Gastrocnemius medialis (tissue), 4 donors: ENCODE measurements around the gene ERCC3. TPM values are rescaled to one million over a fixed set of nuclear protein-coding genes. Genes with fewer than 3 reads are reported as not detected.
"Not testable (repeated sequence)": the region's sequence is repeated elsewhere in the genome, so short reads cannot be mapped to it uniquely, and the experiment has no call there.

Source experiments
- ATAC-seq, 2 donors: fragments of 150-250 bp; one replicate each; pipeline ENCODE4 v1.9.1; 2016
- DNase-seq, 2 donors: peaks; one replicate each; pipeline ENCODE4 v3.0.0-alpha.2; 2019
- H3K27ac ChIP-seq, 4 donors: fragments of 200-600 bp; sonication (generic); 1 replicate in 1 of 4; 2 replicates in 3 of 4; pipeline ENCODE4 v1.5.1; 2016 to 2018; ENCODE audit warnings: mild to moderate bottlenecking in 2 of 4, moderate library complexity in 1 of 4
- H3K27me3 ChIP-seq, 3 donors: fragments of 200-600 bp; sonication (generic) in 2 of 3; 1 replicate in 1 of 3; 2 replicates in 2 of 3; pipeline versions ENCODE4 v1.5.1 to v1.6.0; 2016 to 2019; ENCODE audit warnings: mild to moderate bottlenecking in 1 of 3, moderate library complexity in 1 of 3
- H3K36me3 ChIP-seq, 2 donors: fragments of 200-600 bp; sonication (generic) in 1 of 2; one replicate each; pipeline ENCODE4 v1.5.1; 2017 to 2018
- H3K4me1 ChIP-seq, 2 donors: fragments of 200-600 bp; sonication (generic) in 1 of 2; one replicate each; pipeline ENCODE4 v1.5.1; 2016 to 2017; ENCODE audit warnings: mild to moderate bottlenecking in 2 of 2
- H3K4me3 ChIP-seq, 4 donors: fragments of 200-600 bp; sonication (generic) in 3 of 4; 1 replicate in 1 of 4; 2 replicates in 3 of 4; pipeline ENCODE4 v1.5.1; 2016 to 2019; ENCODE audit warnings: mild to moderate bottlenecking in 2 of 4
- H3K9me3 ChIP-seq, 3 donors: fragments of 200-600 bp; sonication (generic) in 2 of 3; 1 replicate in 1 of 3; 2 replicates in 2 of 3; pipeline ENCODE4 v1.5.1; 2016 to 2019
- POLR2A ChIP-seq, 2 donors: fragments of 450-650 bp; IDR thresholded peaks; one replicate each; pipeline ENCODE4 v1.6.1; 2017; ENCODE audit warnings: antibody characterized with exemption in 2 of 2, mild to moderate bottlenecking in 2 of 2, moderate library complexity in 2 of 2
- in situ Hi-C, 4 donors: fragments of 200-750 bp; cut with MboI; loops; one replicate each; pipeline versions ENCODE4 v1.15.0 to v1.8.0; 2017; ENCODE audit warnings: low sequenced_read_pairs in 4 of 4
- intact Hi-C: fragments of 100-400 bp; cut with DNase I; formaldehyde crosslinking; loops from one replicate; pipeline ENCODE4 v1.15.1; 2023; ENCODE audit warnings: low total_unique reads
- total RNA-seq, 4 donors: library from RNA; depleted of rRNA; stranded (reverse); fragments of >200 nt; gene quantifications; one replicate each; pipeline versions ENCODE4 v1.1.0 to v1.2.3, GENCODE V29; 2016
- TF ChIP-seq, protein P1 (sequence below), 5 experiments: fragments of 450-650 bp in 3 of 5; fragments of 200-600 bp in 2 of 5; sonication (generic) in 2 of 5; IDR thresholded peaks in 4 of 5; conservative IDR thresholded peaks in 1 of 5; 1 replicate in 4 of 5; 2 replicates in 1 of 5; pipeline ENCODE4 v1.5.1; 2016 to 2019; ENCODE audit warnings: antibody characterized with exemption in 5 of 5, mild to moderate bottlenecking in 3 of 5, moderate library complexity in 3 of 5

The ERCC3 gene
- total RNA-seq, 4 donors from 2014 or later, result 24.9 to 28.2 (median 26.7) TPM

DNA sequence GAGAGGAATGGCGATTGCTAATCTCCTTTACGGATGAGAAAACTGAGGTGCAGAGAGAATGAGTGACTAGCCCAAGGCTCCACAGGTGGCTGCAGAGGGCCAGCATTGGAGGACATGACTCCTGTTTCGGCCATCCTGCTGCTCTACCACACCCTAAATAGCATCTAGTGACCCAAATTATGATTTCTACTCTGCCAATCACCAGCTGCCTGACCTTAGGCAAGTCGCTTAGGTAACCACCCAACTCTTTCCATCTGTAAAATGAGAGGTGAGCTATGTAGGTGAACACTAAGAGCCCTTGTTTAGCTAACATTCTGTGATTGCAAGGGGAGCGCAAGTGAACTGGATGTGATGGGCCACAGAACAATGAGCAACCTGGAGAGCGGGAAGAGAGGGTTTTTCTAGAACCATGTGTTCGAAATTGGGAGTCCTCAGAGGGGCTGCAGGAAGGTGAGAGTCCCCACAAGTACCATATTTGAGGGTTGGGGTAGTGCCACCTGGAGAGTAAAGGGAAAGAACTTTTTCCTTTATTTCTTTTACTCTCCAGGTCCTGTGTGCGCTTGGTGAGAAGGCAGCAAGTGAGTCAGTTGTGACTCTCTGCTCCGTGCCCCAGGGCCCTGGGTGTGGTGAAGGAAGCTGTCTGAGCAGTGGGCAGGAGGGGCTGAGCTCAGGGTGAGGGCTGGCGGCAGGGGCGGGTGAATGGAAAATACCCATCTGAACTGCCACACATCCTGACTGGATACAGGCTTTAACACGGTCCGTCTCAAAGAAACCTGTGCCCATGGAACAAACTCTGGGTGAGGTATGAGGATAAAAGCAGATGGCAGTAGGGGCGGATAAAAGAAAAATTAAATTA is 76.2 kb downstream of the ERCC3 start:
- H3K9me3 ChIP-seq, result no peaks in the 10 kb centered on the region
- DNase-seq (no peak), ATAC-seq (no peak)
- in situ Hi-C loops (no loop called here), intact Hi-C loops (no loop called here)
- peaks cover 27 to 49% (median 30%) of the 10 kb centered on the region in 3 donors for H3K27me3 ChIP-seq
- no peaks in the 10 kb centered on the region for H3K36me3 ChIP-seq
- no peak for TF ChIP-seq POLR2A (IDR thresholded peaks at IDR 0.05)
- TF ChIP-seq, protein P1, sequence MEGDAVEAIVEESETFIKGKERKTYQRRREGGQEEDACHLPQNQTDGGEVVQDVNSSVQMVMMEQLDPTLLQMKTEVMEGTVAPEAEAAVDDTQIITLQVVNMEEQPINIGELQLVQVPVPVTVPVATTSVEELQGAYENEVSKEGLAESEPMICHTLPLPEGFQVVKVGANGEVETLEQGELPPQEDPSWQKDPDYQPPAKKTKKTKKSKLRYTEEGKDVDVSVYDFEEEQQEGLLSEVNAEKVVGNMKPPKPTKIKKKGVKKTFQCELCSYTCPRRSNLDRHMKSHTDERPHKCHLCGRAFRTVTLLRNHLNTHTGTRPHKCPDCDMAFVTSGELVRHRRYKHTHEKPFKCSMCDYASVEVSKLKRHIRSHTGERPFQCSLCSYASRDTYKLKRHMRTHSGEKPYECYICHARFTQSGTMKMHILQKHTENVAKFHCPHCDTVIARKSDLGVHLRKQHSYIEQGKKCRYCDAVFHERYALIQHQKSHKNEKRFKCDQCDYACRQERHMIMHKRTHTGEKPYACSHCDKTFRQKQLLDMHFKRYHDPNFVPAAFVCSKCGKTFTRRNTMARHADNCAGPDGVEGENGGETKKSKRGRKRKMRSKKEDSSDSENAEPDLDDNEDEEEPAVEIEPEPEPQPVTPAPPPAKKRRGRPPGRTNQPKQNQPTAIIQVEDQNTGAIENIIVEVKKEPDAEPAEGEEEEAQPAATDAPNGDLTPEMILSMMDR (IDR thresholded peaks at IDR 0.05 in 4 of 5, conservative IDR thresholded peaks at IDR 0.05 in 1 of 5), result no peak
- H3K4me1 ChIP-seq, result peaks cover 5 to 19% of the 10 kb centered on the region in 2 donors
- H3K4me3 ChIP-seq, result no peak overlapping the region
- H3K27ac ChIP-seq, result no peak overlapping the region

DNA sequence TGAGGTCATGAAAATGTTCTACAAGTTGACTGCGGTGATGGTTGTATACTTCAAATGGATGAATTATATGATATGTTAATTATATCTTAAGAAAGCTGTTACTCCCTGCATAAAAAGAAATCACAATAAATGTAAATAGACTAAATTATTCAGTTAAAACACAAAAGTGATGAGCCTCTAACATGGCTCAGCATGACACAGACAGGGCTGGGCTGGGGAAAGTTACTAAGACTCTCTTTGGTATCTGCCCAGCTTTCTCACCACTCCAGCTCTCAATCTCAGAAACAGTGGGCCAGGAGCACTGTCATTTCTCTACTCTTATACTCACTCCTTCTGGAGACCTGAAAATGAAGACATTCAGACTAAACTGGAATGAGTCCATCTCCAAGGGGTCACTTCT is 77.4 kb downstream of the ERCC3 start:
- H3K9me3 ChIP-seq, result no peaks in the 10 kb centered on the region
- DNase-seq (no peak), ATAC-seq (no peak)
- H3K27ac ChIP-seq, result no peak overlapping the region
- no peaks in the 10 kb centered on the region for H3K36me3 ChIP-seq
- TF ChIP-seq POLR2A (IDR thresholded peaks at IDR 0.05), result no peak
- TF ChIP-seq, protein P1 (IDR thresholded peaks at IDR 0.05 in 4 of 5, conservative IDR thresholded peaks at IDR 0.05 in 1 of 5), result no peak
- H3K27me3 ChIP-seq, result peaks cover 23 to 41% (median 23%) of the 10 kb centered on the region in 3 donors
- no peak overlapping the region for H3K4me3 ChIP-seq
- in situ Hi-C loops, result no loop called here
- H3K4me1 ChIP-seq, result peaks cover 5 to 19% of the 10 kb centered on the region in 2 donors
- intact Hi-C loops, result no loop called here

DNA sequence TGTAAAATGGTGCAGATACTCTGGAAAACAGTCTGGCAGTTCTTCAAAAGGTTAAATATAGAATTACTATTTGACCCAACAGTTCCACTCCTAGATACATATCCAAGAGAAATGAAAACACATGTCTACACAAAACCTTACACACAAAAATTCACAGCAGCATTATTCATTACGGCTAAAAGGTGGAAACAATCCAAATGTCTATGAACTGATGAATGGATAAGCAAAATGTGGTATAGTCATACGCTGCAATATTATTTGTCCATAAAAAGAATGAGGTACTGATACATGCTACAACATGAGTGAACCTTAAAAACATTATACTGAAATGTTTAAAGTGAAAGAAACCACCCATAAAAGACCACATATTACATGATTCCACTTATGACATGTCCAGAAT is 77.8 kb downstream of the ERCC3 start:
- DNase-seq (no peak), ATAC-seq (no peak)
- Histone ChIP-seq H3K4me3 (no peak overlapping the region), H3K36me3 (no peaks in the 10 kb centered on the region), H3K9me3 (no peaks in the 10 kb centered on the region), H3K27me3 (peaks cover 18 to 36% (median 18%) of the 10 kb centered on the region in 3 donors), H3K4me1 (peaks cover 5 to 19% of the 10 kb centered on the region in 2 donors), H3K27ac (no peak overlapping the region)
- intact Hi-C loops (no loop called here), in situ Hi-C loops (no loop called here)
- TF ChIP-seq, protein P1 (IDR thresholded peaks at IDR 0.05 in 4 of 5, conservative IDR thresholded peaks at IDR 0.05 in 1 of 5), result no peak
- no peak for TF ChIP-seq POLR2A (IDR thresholded peaks at IDR 0.05)

GRCh38 chr2:127214201-127214600 is 79.7 kb downstream of the ERCC3 start:
- H3K4me1 ChIP-seq, in situ Hi-C loops, H3K9me3 ChIP-seq, H3K27ac ChIP-seq, DNase-seq, H3K4me3 ChIP-seq, intact Hi-C loops, H3K36me3 ChIP-seq, ATAC-seq: not testable (repeated sequence)
- H3K27me3 ChIP-seq, result peaks cover 8 to 20% (median 8%) of the 10 kb centered on the region in 3 donors

GRCh38 chr2:127208313-127208712 is 85.6 kb downstream of the ERCC3 start:
- no peaks in the 10 kb centered on the region for H3K9me3 ChIP-seq
- peaks cover 0 to 3% of the 10 kb centered on the region in 2 donors for H3K4me1 ChIP-seq
- no peaks in the 10 kb centered on the region for H3K36me3 ChIP-seq
- H3K4me3 ChIP-seq, result no peak overlapping the region
- intact Hi-C loops (no loop called here), in situ Hi-C loops (no loop called here)
- ATAC-seq (no peak), DNase-seq (peak in 1 of 2 donors; percentile 52)
- no peaks in the 10 kb centered on the region for H3K27me3 ChIP-seq
- H3K27ac ChIP-seq, result no peak overlapping the region
- TF ChIP-seq POLR2A (IDR thresholded peaks at IDR 0.05), result no peak
- TF ChIP-seq, protein P1 (IDR thresholded peaks at IDR 0.05 in 4 of 5, conservative IDR thresholded peaks at IDR 0.05 in 1 of 5), result no peak
